Prostate gland (tissue), 2 donors: ENCODE data around the gene CRISP3. TPM values are rescaled to one million over a fixed set of nuclear protein-coding genes. Genes with fewer than 3 reads are reported as not detected.

Experiments
- DNase-seq: peaks from one replicate; pipeline ENCODE4 v3.0.0-alpha.2; 2019; ENCODE audit warnings: low spot score
- H3K27ac ChIP-seq, 2 donors: fragments of 200-600 bp; sonication (generic); 2 replicates each; pipeline ENCODE4 v1.5.1; 2017 to 2019
- H3K27me3 ChIP-seq: fragments of 200-600 bp; sonication (generic); replicated peaks from 2 replicates; pipeline ENCODE4 v1.5.1; 2019; ENCODE audit not compliant: insufficient read depth
- H3K36me3 ChIP-seq, 2 donors: fragments of 200-600 bp; sonication (generic); 1 replicate in 1 of 2; 2 replicates in 1 of 2; pipeline versions ENCODE4 v1.5.1 to v1.8.1; 2017 to 2019
- H3K4me1 ChIP-seq: fragments of 200-600 bp; sonication (generic); replicated peaks from 2 replicates; pipeline ENCODE4 v1.5.1; 2019
- H3K4me3 ChIP-seq, 2 donors: fragments of 200-600 bp; sonication (generic); 2 replicates each; pipeline ENCODE4 v1.5.1; 2017 to 2019
- H3K9me3 ChIP-seq: fragments of 200-600 bp; sonication (generic); 2 replicates; pipeline ENCODE4 v1.5.1; 2017
- CTCF ChIP-seq, 4 experiments: fragments of 200-600 bp in 2 of 4; fragments of 450-650 bp in 2 of 4; sonication (generic) in 2 of 4; IDR thresholded peaks; 1 replicate in 3 of 4; 2 replicates in 1 of 4; pipeline ENCODE4 v1.5.1; 2016 to 2019; ENCODE audit warnings: antibody characterized with exemption in 4 of 4, mild to moderate bottlenecking in 2 of 4, moderate library complexity in 2 of 4
- POLR2A ChIP-seq: fragments of 450-650 bp; IDR thresholded peaks from one replicate; pipeline ENCODE4 v1.6.1; 2016; ENCODE audit warnings: antibody characterized with exemption, mild to moderate bottlenecking
- POLR2AphosphoS5 ChIP-seq: sonication (generic); formaldehyde crosslinking; IDR thresholded peaks from one replicate; pipeline ENCODE4 v1.6.1; 2017; ENCODE audit warnings: antibody characterized with exemption
- WGBS: methylation state at CpG from one replicate; pipeline ENCODE4 v1.1.5; 2018; 5-methylcytosine and 5-hydroxymethylcytosine counted together
- intact Hi-C: fragments of 100-400 bp; cut with DNase I; formaldehyde crosslinking; loops from one replicate; pipeline ENCODE4 v1.14.2; 2022
- total RNA-seq, 2 donors: library from RNA; depleted of rRNA; stranded (reverse); fragments of >200 nt; gene quantifications; one replicate each; pipeline ENCODE4 v1.1.0, GENCODE V29; 2016

Gene CRISP3
- total RNA-seq, 2 donors from 2014 or later = 0.28 to 0.55 TPM

GRCh38 chr6:49764571-49765236, 20.5 kb upstream of the CRISP3 start:
- H3K4me3 ChIP-seq = no peak overlapping the region
- H3K9me3 ChIP-seq = no peaks in the 10 kb centered on the region
- 19% methylated on average over 2 of the region's 2 CpGs for WGBS
- H3K4me1 ChIP-seq = no peaks in the 10 kb centered on the region
- intact Hi-C loops = no loop called here
- no peak for TF ChIP-seq POLR2A
- no peak for TF ChIP-seq POLR2AphosphoS5
- no peak for TF ChIP-seq CTCF (IDR thresholded peaks at IDR 0.05)
- H3K27ac ChIP-seq = no peak overlapping the region
- H3K27me3 ChIP-seq = no peaks in the 10 kb centered on the region
- no peaks in the 10 kb centered on the region for H3K36me3 ChIP-seq
- no peak for DNase-seq

GRCh38 chr6:49743429-49743828, 759 bp downstream of the CRISP3 start:
- H3K9me3 ChIP-seq = no peaks in the 10 kb centered on the region
- H3K4me1 ChIP-seq = no peaks in the 10 kb centered on the region
- no peaks in the 10 kb centered on the region for H3K27me3 ChIP-seq
- TF ChIP-seq CTCF (IDR thresholded peaks at IDR 0.05) = no peak
- TF ChIP-seq POLR2A = no peak
- TF ChIP-seq POLR2AphosphoS5 = no peak
- intact Hi-C loops = no loop called here
- no peak overlapping the region for H3K27ac ChIP-seq
- WGBS = 90% methylated on average over 4 of the region's 4 CpGs
- H3K36me3 ChIP-seq = no peaks in the 10 kb centered on the region
- no peak for DNase-seq
- no peak overlapping the region for H3K4me3 ChIP-seq

- DNase-seq = no peak
- Histone ChIP-seq H3K36me3 (no peaks in the 10 kb centered on the region), H3K27ac (no peak overlapping the region), H3K4me3 (no peak overlapping the region), H3K4me1 (no peaks in the 10 kb centered on the region), H3K9me3 (no peaks in the 10 kb centered on the region), H3K27me3 (no peaks in the 10 kb centered on the region)
- 79% methylated on average over 2 of the region's 2 CpGs for WGBS
- TF ChIP-seq POLR2A = no peak
- no peak for TF ChIP-seq POLR2AphosphoS5
- TF ChIP-seq CTCF (IDR thresholded peaks at IDR 0.05) = no peak
- intact Hi-C loops = no loop called here
Measured at GRCh38 chr6:49739423-49739822, 4.8 kb downstream of the CRISP3 start.

- Histone ChIP-seq H3K9me3 (no peaks in the 10 kb centered on the region), H3K36me3 (no peaks in the 10 kb centered on the region), H3K4me1 (no peaks in the 10 kb centered on the region), H3K27me3 (no peaks in the 10 kb centered on the region), H3K4me3 (no peak overlapping the region), H3K27ac (no peak overlapping the region)
- TF ChIP-seq POLR2A (no peak), CTCF (IDR thresholded peaks at IDR 0.05) (no peak), POLR2AphosphoS5 (no peak)
- intact Hi-C loops = no loop called here
- 17% methylated on average over 4 of the region's 4 CpGs for WGBS
- DNase-seq = no peak
Measured at GRCh38 chr6:49736017-49736508, 8.1 kb downstream of the CRISP3 start.

GRCh38 chr6:49733680-49734079, 10.5 kb downstream of the CRISP3 start:
- no peak for DNase-seq
- H3K4me3 ChIP-seq = no peak overlapping the region
- no peaks in the 10 kb centered on the region for H3K27me3 ChIP-seq
- no peaks in the 10 kb centered on the region for H3K9me3 ChIP-seq
- H3K27ac ChIP-seq = no peak overlapping the region
- H3K36me3 ChIP-seq = no peaks in the 10 kb centered on the region
- no peaks in the 10 kb centered on the region for H3K4me1 ChIP-seq
- WGBS = 38% methylated on average over 2 of the region's 2 CpGs
- intact Hi-C loops = no loop called here
- no peak for TF ChIP-seq POLR2A
